HEK293T (cell line): ENCODE data around the gene RHBG.

Experiments
- BHLHE40 ChIP-seq: fragments of 450-650 bp; IDR thresholded peaks from 2 replicates; pipeline ENCODE4 v1.6.1; 2016; ENCODE audit warnings: mild to moderate bottlenecking, moderate library complexity, borderline replicate concordance
- ELF4 ChIP-seq: fragments of 450-650 bp; IDR thresholded peaks from 2 replicates; pipeline ENCODE4 v1.6.1; 2017; ENCODE audit warnings: antibody characterized with exemption
- HDGF ChIP-seq: fragments of 450-650 bp; IDR thresholded peaks from 2 replicates; pipeline ENCODE4 v1.6.1; 2017; ENCODE audit warnings: antibody characterized with exemption, borderline replicate concordance
- LEF1 ChIP-seq: fragments of 450-650 bp; IDR thresholded peaks from 2 replicates; pipeline ENCODE4 v1.6.1; 2017; ENCODE audit warnings: mild to moderate bottlenecking, borderline replicate concordance
- SUZ12 ChIP-seq: fragments of 450-650 bp; IDR thresholded peaks from 2 replicates; pipeline ENCODE4 v1.6.1; 2016; ENCODE audit warnings: mild to moderate bottlenecking
- ZNF384 ChIP-seq: fragments of 450-650 bp; IDR thresholded peaks from 2 replicates; pipeline ENCODE4 v1.6.1; 2016
- TF ChIP-seq, protein P1 (sequence below): fragments of 450-650 bp; IDR thresholded peaks from 2 replicates; pipeline ENCODE4 v1.6.1; 2016

GRCh38 chr1:156320560-156320959 is 48.5 kb upstream of the RHBG start:
- TF ChIP-seq ELF4 = no peak
- TF ChIP-seq BHLHE40 = no peak
- TF ChIP-seq LEF1 = no peak
- TF ChIP-seq HDGF = no peak
- TF ChIP-seq, protein P1, sequence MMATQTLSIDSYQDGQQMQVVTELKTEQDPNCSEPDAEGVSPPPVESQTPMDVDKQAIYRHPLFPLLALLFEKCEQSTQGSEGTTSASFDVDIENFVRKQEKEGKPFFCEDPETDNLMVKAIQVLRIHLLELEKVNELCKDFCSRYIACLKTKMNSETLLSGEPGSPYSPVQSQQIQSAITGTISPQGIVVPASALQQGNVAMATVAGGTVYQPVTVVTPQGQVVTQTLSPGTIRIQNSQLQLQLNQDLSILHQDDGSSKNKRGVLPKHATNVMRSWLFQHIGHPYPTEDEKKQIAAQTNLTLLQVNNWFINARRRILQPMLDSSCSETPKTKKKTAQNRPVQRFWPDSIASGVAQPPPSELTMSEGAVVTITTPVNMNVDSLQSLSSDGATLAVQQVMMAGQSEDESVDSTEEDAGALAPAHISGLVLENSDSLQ = no peak
- no peak for TF ChIP-seq ZNF384
- TF ChIP-seq SUZ12 = no peak
